ENCODE results near the gene IQSEC1. TPM values are rescaled to one million over a fixed set of nuclear protein-coding genes. Genes with fewer than 3 reads are reported as not detected.

Gene IQSEC1
- polyA plus RNA-seq, 3 donors, result 29.8 to 35.8 (median 35.5) TPM

DNA sequence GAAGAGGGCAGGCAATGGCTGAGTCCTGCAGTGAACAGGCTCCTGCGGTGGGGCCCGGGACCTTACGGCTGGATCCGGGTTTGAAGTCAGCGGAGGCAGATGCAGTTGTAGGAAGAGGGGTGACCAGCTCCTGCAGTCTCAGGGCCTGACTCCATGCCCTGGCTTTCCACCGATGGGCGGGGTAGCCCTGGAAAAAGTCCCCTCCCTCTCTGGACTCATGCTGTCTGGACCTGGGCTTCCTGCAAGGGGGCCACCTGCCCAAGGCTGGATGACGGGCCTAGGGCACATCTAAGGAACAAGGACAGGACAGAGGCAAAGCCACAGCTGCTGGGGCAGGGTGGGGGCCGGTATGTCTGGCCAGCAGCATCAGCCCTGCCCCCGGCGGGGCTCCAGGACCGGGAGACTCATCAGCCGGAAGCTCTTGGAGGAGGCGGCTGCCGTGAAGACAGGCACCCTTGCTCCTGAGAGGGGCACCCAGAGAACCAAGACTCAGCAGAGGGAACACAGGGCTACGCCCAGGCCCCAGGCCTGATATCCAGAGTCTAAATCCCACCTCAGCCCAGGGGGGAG, 12.8 kb downstream of the IQSEC1 start:
- no peak for DNase-seq (ENCODE audit: extremely low read depth in 1 of 11, low read depth in 9 of 11, low spot score in 4 of 11)

DNA sequence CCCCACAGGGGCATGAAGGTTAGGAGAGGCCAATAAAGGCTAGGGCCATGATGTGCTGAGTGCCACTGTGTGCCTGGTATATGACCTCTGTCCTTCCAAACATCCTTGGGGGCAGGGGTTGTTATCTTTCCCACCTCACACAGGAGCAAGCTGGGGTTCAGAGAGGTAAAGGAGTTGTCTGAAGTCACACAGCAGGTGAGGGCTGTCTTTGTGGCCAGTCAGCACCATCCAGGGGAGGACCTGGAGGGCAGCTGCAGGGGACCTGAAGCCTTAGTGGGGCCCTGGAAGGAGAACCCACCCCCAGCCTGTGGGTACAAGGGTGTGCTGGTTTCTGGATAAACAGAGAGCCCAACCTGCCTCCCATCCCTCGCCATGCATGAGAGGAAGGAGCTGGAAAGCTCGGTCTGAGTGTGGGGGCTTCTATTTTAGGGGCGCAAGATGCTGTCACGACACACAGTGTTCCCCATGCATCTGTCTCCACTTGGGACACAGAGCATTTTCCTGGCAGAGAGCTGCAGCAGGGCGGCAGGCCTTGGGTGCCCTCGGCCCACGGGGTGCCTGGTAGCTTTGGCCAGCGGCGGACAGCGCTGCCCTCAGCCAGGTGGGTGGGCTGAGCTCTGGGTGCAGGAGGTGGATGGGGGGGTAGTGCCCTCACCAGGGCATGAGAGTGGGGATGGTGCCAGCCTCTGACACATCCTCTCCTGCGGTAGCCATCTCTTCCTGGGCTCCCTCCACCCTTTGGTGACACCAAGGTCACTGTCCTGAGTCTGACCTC, 14.7 kb downstream of the IQSEC1 start:
- no peak for DNase-seq (ENCODE audit: extremely low read depth in 1 of 11, low read depth in 9 of 11, low spot score in 4 of 11)

- DNase-seq (ENCODE audit: extremely low read depth in 1 of 11, low read depth in 9 of 11, low spot score in 4 of 11), result no peak
Observed at GRCh38 chr3:13057282-13058040, 15.8 kb downstream of the IQSEC1 start.

DNA sequence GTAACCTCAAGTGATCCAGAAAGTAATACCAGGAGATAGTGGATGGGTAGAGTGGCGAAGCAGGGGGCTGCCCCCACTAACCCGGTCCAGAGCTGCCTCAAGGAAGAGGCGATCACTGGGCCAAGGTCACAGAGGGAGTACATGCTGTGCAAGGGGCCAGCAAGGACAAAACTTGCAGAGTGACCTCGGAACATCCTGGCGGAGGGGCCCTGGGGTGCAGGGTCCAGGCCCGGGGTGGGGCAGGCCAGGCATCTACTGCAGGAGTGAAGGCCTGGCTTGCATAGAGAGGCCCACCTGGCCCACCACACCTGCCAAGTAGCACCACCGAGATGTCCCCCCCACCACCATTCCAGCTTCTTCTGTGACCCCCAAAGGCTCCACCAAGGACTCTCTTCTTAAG, 17.6 kb downstream of the IQSEC1 start:
- DNase-seq (ENCODE audit: extremely low read depth in 1 of 11, low read depth in 9 of 11, low spot score in 4 of 11), result no peak

GRCh38 chr3:13054341-13055285, 18.6 kb downstream of the IQSEC1 start:
- DNase-seq (ENCODE audit: extremely low read depth in 1 of 11, low read depth in 9 of 11, low spot score in 4 of 11), result no peak

- no peak for DNase-seq (ENCODE audit: extremely low read depth in 1 of 11, low read depth in 9 of 11, low spot score in 4 of 11)
Observed at GRCh38 chr3:13053893-13054292, 19.3 kb downstream of the IQSEC1 start.

GRCh38 chr3:13053420-13053819, 19.8 kb downstream of the IQSEC1 start:
- DNase-seq (ENCODE audit: extremely low read depth in 1 of 11, low read depth in 9 of 11, low spot score in 4 of 11), result no peak

GRCh38 chr3:13052191-13052820, 20.9 kb downstream of the IQSEC1 start:
- no peak for DNase-seq (ENCODE audit: extremely low read depth in 1 of 11, low read depth in 9 of 11, low spot score in 4 of 11)

GRCh38 chr3:13051581-13051980, 21.6 kb downstream of the IQSEC1 start:
- no peak for DNase-seq (ENCODE audit: extremely low read depth in 1 of 11, low read depth in 9 of 11, low spot score in 4 of 11)

- DNase-seq (ENCODE audit: extremely low read depth in 1 of 11, low read depth in 9 of 11, low spot score in 4 of 11), result no peak
Observed at GRCh38 chr3:13051066-13051465, 22.2 kb downstream of the IQSEC1 start.

DNA sequence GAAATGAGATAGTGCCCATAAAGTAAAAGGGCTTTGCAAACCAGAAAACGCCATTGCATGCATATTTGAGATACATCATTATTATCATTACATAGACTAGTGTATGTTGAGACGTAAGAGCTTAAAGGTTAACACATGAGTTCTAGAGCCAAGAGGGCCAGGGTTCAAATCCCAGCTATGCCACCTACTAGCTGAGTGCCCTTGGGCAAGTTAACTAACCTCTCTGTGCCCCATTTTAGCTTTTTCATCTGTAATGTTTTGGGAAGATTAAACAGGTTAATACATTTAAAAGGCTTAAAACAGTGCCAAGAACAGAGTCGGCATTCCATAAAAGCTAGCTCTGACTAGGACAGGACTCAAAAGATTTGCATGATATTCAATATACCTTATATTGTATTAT, 22.8 kb downstream of the IQSEC1 start:
- DNase-seq (ENCODE audit: extremely low read depth in 1 of 11, low read depth in 9 of 11, low spot score in 4 of 11), result no peak

- DNase-seq (ENCODE audit: extremely low read depth in 1 of 11, low read depth in 9 of 11, low spot score in 4 of 11), result no peak
Observed at GRCh38 chr3:13049400-13049799, 23.8 kb downstream of the IQSEC1 start.

DNA sequence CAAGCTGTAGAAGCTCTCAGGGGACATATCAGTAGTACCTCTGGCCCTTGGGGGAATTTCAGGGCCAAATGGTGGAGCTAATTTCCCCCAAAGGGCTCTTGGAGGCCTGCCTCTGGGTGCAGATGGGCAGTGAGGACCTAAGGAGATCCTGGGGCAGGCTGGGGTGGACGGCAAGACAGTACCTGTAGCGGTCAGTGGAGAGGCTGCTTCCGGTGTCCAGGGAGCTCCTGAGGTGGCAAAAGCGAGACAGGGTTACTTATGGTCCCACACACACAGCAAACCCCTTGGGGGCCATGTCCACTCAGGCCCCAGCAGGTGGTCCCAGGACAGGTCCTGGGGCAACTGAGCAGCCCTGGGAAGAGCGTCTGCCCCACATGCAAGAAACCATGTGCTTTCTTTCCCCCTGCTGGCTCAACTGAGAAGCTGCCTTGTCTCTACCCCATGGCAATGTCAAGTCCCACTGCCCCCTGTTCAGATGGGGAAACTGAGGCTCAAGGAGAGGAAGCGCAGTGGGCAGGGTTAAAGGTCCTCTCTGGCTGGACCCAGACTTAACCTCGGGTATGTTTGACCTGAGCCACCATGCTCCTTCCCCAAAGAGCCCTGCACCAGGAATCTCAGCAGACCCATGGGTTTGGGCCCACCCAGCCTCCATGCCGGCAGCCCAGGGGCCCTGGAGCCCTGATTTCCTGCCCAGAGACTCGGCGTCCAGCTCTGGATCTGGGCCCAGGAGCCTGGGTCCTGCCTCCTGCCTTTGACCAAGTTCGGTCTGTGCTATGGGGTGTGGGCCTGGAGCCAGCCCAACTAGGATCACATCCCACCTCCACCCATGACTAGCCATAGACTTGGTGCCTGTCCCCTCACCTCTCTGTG, 25.7 kb downstream of the IQSEC1 start:
- no peak for DNase-seq (ENCODE audit: extremely low read depth in 1 of 11, low read depth in 9 of 11, low spot score in 4 of 11)

- DNase-seq (ENCODE audit: extremely low read depth in 1 of 11, low read depth in 9 of 11, low spot score in 4 of 11), result no peak
Observed at GRCh38 chr3:13046569-13047274, 26.5 kb downstream of the IQSEC1 start.

DNA sequence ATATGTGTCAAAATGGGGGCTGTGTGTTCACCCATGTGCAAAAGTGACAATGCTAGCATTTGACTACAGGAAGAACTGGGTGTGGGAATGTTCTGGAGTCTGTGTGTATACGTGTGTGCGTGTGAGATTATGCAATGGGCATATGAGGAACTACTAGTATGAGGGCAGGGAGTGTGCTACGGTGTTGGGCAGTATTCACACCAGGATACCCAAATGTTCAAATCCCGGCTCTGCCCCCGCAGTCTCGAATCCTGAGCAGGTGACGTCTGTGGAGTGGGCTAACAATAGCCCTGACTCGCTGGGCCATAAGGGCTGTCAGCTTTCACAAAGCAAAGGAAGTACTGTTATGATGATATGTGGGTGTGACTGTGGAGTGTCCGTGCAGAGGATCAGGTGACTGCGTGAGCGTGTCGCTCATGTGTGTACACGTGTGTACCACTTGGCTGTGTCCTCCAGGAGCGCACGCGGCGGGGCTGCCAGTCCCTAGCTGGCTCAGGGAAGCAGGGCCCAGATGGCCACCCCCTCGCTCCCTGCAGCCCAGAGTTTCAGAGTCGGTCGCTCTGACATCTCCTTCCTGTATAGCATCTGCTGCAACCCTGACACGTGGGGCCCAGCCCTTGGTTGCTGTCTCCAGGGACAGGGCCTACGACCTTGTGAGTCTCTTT, 27.2 kb downstream of the IQSEC1 start:
- no peak for DNase-seq (ENCODE audit: extremely low read depth in 1 of 11, low read depth in 9 of 11, low spot score in 4 of 11)

DNA sequence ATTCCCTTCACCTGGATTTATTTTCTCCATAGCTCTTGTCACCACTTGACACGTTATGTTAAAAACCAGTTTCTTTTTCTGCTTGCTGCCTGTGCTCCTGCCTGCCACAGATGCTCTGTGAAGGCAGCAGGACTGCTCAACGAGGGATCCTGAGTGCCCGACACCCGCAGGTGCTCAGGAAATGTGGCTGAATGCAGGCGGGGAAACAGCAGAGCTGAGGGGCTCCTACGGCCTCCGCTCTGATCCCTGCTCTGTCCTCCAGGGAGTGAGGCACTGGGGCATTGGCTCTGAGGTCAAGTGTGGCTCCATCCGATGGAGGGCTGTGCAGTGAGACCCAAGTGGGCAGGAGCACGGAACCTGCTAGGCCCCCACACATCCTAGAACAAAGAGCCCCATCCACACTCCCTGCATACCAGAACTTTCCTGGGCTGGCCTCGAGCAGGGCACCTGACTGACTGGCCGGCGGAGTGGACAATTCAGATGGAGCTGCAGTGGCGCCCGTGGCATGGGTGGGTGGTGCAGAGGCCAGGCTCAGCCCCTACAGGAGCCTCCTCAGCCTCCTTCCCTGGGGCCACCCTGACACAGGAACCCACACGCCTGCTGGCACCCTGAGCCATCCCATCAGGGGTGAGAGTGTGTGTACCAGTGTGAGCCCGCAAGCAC, 27.9 kb downstream of the IQSEC1 start:
- no peak for DNase-seq (ENCODE audit: extremely low read depth in 1 of 11, low read depth in 9 of 11, low spot score in 4 of 11)

Data from renal cortex interstitium (tissue), 11 donors.